ENCODE results near the gene PHC3.

PHC3 gene, protein sequence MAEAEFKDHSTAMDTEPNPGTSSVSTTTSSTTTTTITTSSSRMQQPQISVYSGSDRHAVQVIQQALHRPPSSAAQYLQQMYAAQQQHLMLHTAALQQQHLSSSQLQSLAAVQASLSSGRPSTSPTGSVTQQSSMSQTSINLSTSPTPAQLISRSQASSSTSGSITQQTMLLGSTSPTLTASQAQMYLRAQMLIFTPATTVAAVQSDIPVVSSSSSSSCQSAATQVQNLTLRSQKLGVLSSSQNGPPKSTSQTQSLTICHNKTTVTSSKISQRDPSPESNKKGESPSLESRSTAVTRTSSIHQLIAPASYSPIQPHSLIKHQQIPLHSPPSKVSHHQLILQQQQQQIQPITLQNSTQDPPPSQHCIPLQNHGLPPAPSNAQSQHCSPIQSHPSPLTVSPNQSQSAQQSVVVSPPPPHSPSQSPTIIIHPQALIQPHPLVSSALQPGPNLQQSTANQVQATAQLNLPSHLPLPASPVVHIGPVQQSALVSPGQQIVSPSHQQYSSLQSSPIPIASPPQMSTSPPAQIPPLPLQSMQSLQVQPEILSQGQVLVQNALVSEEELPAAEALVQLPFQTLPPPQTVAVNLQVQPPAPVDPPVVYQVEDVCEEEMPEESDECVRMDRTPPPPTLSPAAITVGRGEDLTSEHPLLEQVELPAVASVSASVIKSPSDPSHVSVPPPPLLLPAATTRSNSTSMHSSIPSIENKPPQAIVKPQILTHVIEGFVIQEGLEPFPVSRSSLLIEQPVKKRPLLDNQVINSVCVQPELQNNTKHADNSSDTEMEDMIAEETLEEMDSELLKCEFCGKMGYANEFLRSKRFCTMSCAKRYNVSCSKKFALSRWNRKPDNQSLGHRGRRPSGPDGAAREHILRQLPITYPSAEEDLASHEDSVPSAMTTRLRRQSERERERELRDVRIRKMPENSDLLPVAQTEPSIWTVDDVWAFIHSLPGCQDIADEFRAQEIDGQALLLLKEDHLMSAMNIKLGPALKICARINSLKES
- 172 to 218 (median 206) reads per million in 3 donors for total RNA-seq

DNA sequence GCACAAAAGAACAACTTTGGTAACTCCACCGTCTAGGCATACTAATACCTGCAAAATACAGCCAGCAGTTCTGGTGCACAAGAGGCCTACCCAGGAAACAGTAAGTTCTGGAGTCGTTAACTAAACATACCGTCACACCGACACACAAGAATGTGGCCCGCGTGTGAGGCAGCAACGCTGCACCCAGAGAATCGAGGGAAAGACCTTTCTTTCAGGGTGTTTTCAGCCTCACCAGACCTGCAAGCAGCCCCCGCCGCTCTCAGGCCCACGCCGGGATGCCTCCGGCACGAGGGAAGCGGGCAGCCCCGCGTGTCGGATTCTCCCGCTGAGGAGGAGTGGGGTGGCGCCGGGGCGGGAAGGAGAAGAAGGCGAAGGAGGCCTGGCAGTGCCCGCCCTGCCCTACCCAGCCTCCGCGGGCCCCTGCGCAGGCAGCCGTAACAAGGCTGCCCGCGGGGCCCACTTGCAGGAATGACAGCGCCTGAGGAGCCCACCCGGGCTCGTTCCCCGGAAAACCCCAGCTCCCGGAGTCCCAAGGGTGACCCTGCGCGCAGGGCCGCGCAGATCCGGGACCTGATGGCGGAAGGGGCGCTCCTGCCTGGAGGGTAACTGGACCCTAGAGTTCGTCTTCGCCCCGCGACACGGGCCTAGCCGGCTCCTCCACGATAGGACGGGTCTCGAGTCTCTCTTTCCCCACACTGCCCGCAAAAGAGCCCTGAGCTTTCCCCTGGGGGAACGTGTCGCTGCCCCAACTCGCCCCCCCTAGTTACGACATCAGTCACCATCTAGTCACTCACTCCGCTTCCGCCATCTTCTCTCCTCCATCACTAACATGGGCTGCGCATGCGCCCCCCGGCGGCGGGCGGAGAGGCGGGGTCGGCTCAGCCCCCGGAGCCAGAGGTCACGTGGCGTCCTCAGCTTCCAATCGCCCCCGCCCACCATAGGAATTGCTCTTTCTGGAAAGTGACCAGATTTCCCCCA lies at the start of gene PHC3:
PHC3 (minus strand) TSS at position 826 of the 978 bp plus-strand sequence; CDS start at position 808, 18 bp downstream.
- Histone ChIP-seq H3K36me3 (ENCODE audit: control insufficient read depth, insufficient read depth, low read length) (peaks cover 17% of the 10 kb centered on the region), H3K4me3 (ENCODE audit: insufficient read depth, low read depth, low read length, poor library complexity, severe bottlenecking) (peak within 1 kb of the TSS; percentile 76), H3K27me3 (replicated peaks; ENCODE audit: control insufficient read depth, insufficient read depth, low read length, poor library complexity, severe bottlenecking) (no peaks in the 10 kb centered on the region), H3K9me3 (ENCODE audit: control insufficient read depth, low read length) (no peaks in the 10 kb centered on the region), H3K4me1 (ENCODE audit: control insufficient read depth, insufficient read depth, low read length, poor library complexity, severe bottlenecking) (peaks cover 23% of the 10 kb centered on the region), H3K27ac (ENCODE audit: insufficient read depth, low read length, poor library complexity, severe bottlenecking) (peak within 1 kb of the TSS; percentile 98)
- DNase-seq, result peak; percentile 84 to 87 (median 87)

DNA sequence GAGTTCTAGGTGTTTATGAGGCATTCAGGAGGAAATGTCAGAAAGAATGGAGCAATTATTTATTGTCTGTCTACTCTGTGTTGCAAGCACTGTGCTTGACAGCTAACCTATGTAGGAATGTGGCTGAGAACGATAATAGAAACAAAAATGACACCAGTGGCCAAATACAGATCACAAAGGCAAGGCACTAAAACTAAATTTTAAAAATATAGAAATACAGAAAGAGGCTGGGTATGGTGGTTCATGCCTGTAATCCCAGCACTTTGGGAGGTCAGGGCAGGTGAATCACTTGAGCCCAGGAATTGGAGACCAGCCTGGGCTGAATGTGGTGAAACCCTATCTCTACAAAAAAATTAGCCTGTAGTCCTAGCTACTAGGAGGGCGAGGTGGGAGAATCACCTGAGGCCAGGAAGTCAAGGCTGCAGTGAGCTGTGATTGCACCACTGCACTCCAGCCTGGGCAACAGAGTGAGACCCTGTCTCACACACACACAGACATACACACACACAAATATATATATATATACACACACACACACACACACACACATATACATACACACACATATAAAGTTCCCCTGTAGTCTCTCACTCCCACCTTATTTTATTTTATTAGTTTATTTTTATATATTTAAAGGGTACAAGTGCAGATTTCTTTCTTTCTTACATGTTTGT lies 46.7 kb upstream of the PHC3 start:
- no peak overlapping the region for H3K27ac ChIP-seq (ENCODE audit: insufficient read depth, low read length, poor library complexity, severe bottlenecking)
- H3K4me1 ChIP-seq (ENCODE audit: control insufficient read depth, insufficient read depth, low read length, poor library complexity, severe bottlenecking), result no peaks in the 10 kb centered on the region
- no peaks in the 10 kb centered on the region for H3K27me3 ChIP-seq (replicated peaks; ENCODE audit: control insufficient read depth, insufficient read depth, low read length, poor library complexity, severe bottlenecking)
- DNase-seq, result no peak
- H3K9me3 ChIP-seq (ENCODE audit: control insufficient read depth, low read length), result no peaks in the 10 kb centered on the region
- no peaks in the 10 kb centered on the region for H3K36me3 ChIP-seq (ENCODE audit: control insufficient read depth, insufficient read depth, low read length)
- H3K4me3 ChIP-seq (ENCODE audit: insufficient read depth, low read depth, low read length, poor library complexity, severe bottlenecking), result no peak overlapping the region

DNA sequence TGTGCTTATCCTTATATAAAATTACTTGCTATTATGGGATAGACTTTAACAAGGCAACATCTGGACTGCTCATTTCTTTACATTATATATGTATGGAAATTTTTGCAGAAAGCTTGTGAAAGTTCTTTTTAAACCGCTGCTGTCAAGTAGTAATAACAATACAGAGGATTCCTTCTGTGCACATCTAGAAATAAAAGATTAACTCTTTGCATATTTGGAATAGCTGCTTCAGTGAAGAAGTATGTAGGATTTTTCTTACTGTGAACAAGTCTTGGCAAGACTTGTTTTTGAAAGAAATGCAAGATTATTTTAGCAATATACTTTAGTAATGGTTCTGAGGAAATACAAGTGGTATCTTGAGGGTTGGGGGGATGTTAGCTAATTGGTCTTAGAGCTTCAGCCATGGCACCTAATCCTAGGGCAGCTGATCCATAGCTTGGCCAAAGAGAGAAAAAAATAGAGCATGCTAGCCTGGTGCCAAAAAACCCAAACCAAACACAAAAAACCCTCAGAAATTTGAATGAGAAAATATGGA lies 45.0 kb upstream of the PHC3 start:
- no peaks in the 10 kb centered on the region for H3K4me1 ChIP-seq (ENCODE audit: control insufficient read depth, insufficient read depth, low read length, poor library complexity, severe bottlenecking)
- H3K4me3 ChIP-seq (ENCODE audit: insufficient read depth, low read depth, low read length, poor library complexity, severe bottlenecking), result no peak overlapping the region
- H3K27ac ChIP-seq (ENCODE audit: insufficient read depth, low read length, poor library complexity, severe bottlenecking), result no peak overlapping the region
- DNase-seq, result no peak
- H3K27me3 ChIP-seq (replicated peaks; ENCODE audit: control insufficient read depth, insufficient read depth, low read length, poor library complexity, severe bottlenecking), result no peaks in the 10 kb centered on the region
- H3K9me3 ChIP-seq (ENCODE audit: control insufficient read depth, low read length), result no peaks in the 10 kb centered on the region
- H3K36me3 ChIP-seq (ENCODE audit: control insufficient read depth, insufficient read depth, low read length), result no peaks in the 10 kb centered on the region

DNA sequence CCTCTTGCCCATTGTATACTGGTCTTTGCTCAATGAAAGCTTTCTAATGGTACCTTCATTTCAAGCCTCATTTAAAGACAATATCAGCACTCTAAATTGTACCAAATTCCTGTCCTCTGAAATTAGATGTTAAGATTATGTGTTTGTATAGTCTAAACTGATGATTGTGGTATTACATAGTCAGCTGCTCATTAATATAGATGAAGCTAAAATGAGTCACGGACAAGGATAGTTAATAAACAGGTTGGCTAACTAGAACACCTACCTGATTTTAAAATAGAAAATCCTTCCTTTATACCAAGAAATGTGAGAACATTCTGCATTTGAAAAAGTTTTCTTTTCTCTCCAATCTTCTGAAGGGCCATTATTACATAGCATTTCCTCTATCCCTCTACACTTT lies 43.6 kb upstream of the PHC3 start:
- DNase-seq, result no peak
- Histone ChIP-seq H3K4me1 (ENCODE audit: control insufficient read depth, insufficient read depth, low read length, poor library complexity, severe bottlenecking) (no peaks in the 10 kb centered on the region), H3K4me3 (ENCODE audit: insufficient read depth, low read depth, low read length, poor library complexity, severe bottlenecking) (no peak overlapping the region), H3K27ac (ENCODE audit: insufficient read depth, low read length, poor library complexity, severe bottlenecking) (no peak overlapping the region), H3K27me3 (replicated peaks; ENCODE audit: control insufficient read depth, insufficient read depth, low read length, poor library complexity, severe bottlenecking) (no peaks in the 10 kb centered on the region), H3K9me3 (ENCODE audit: control insufficient read depth, low read length) (no peaks in the 10 kb centered on the region), H3K36me3 (ENCODE audit: control insufficient read depth, insufficient read depth, low read length) (no peaks in the 10 kb centered on the region)

DNA sequence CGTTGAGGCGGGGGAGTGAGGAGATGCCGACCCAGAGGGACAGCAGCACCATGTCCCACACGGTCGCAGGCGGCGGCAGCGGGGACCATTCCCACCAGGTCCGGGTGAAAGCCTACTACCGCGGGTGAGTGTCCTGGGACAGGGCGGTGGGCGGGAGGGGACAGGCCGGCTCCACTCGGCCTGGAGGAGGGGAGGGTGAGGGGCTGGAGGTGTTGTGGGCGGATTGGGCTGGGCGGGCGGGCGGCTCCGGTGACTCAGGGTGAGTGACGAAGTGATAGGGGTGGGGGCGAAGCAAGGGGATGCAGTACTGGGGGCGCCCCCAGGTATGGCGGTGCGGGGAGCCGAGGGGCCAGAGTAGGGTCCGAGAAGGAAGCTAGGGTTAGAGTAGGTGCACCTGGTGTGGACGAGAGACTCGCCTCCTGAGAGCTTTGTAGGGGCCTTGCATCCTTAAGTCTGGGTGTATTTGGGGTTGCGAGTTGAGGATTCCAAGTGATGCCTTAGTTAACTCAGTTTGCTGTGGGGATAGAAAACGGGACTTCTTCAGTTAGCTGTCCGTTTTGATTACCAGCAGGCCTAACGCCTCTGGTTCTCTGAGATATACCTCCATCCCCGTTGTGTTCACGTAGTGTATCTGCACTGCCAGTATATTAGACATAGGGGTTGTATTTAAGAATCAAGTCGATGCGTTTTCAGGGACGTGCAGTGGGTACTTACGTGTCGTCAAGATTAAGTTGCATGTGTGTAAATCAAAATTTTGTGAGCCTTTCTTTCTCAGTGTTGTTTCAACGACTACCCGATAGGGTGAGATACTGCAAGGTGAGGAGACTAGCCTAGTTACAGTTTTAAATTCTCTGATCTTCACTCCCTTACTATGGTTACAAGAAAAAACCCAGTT lies 41.4 kb upstream of the PHC3 start:
- H3K4me1 ChIP-seq (ENCODE audit: control insufficient read depth, insufficient read depth, low read length, poor library complexity, severe bottlenecking), result no peaks in the 10 kb centered on the region
- H3K9me3 ChIP-seq (ENCODE audit: control insufficient read depth, low read length), result no peaks in the 10 kb centered on the region
- no peaks in the 10 kb centered on the region for H3K27me3 ChIP-seq (replicated peaks; ENCODE audit: control insufficient read depth, insufficient read depth, low read length, poor library complexity, severe bottlenecking)
- DNase-seq, result peak; percentile 12 to 30 (median 13)
- H3K36me3 ChIP-seq (ENCODE audit: control insufficient read depth, insufficient read depth, low read length), result no peaks in the 10 kb centered on the region
- H3K4me3 ChIP-seq (ENCODE audit: insufficient read depth, low read depth, low read length, poor library complexity, severe bottlenecking), result peak overlapping the region; percentile 87
- H3K27ac ChIP-seq (ENCODE audit: insufficient read depth, low read length, poor library complexity, severe bottlenecking), result peak overlapping the region; percentile 76

DNA sequence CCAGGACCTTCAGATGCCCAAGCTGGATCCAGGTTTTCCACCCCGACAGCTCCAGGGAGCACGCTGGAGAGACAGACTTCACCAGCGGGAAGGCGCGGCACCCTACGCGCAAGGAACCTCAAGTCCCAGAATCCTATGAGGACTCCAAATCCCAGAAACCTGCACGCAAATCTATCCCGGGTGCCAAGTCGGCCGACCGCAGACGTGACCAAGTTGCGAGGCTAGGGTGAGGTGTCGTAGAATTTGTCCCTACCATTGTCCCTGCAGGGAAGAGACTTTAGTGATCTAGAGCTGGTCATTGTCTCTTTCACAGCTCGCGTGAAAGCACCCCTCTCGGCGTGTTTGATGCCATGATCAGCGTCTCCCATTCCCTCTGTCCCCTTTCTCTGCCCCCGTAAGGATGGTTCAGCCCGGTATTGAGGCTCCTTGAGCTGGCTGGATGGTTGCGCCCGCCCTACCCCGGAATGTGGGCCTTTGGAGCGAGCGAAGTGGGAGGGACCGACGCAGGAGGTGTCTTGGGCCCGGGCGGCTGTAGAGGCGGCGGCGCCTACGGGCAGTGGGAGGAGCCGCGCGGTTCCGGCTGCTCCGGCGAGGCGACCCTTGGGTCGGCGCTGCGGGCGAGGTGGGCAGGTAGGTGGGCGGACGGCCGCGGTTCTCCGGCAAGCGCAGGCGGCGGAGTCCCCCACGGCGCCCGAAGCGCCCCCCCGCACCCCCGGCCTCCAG lies 40.6 kb upstream of the PHC3 start, which contains the start of gene PRKCI:
PRKCI (plus strand) TSS at position 501 of the 723 bp plus-strand sequence. CDS start 246 bp downstream, outside the sequence.
- Histone ChIP-seq H3K4me1 (ENCODE audit: control insufficient read depth, insufficient read depth, low read length, poor library complexity, severe bottlenecking) (no peaks in the 10 kb centered on the region), H3K27ac (ENCODE audit: insufficient read depth, low read length, poor library complexity, severe bottlenecking) (peak within 1 kb of the TSS; percentile 76), H3K4me3 (ENCODE audit: insufficient read depth, low read depth, low read length, poor library complexity, severe bottlenecking) (peak within 1 kb of the TSS; percentile 87), H3K9me3 (ENCODE audit: control insufficient read depth, low read length) (no peaks in the 10 kb centered on the region), H3K27me3 (replicated peaks; ENCODE audit: control insufficient read depth, insufficient read depth, low read length, poor library complexity, severe bottlenecking) (no peaks in the 10 kb centered on the region), H3K36me3 (ENCODE audit: control insufficient read depth, insufficient read depth, low read length) (no peaks in the 10 kb centered on the region)
- DNase-seq, result peak; percentile 73 to 78 (median 77)

DNA sequence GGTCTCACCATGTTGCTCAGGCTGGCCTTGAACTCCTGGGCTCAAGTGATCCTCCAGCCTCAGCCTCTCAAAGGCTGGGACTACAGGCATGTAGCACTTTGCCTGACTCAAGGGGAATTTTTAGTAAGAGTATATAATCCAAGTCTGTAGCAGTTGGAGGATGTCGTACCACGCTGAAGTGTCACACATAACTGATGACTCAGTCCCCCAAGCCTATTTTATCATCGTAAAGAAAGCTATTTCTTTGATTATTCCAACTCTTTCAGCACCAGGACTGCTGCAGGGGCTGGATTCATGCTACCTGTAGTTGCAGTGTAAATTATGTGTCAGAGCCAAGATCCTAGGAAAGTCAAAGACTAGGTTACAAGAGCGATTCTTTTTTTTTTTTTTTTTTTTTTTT lies 39.3 kb upstream of the PHC3 start:
- no peaks in the 10 kb centered on the region for H3K36me3 ChIP-seq (ENCODE audit: control insufficient read depth, insufficient read depth, low read length)
- H3K4me3 ChIP-seq (ENCODE audit: insufficient read depth, low read depth, low read length, poor library complexity, severe bottlenecking), result no peak overlapping the region
- no peaks in the 10 kb centered on the region for H3K27me3 ChIP-seq (replicated peaks; ENCODE audit: control insufficient read depth, insufficient read depth, low read length, poor library complexity, severe bottlenecking)
- H3K9me3 ChIP-seq (ENCODE audit: control insufficient read depth, low read length), result no peaks in the 10 kb centered on the region
- H3K4me1 ChIP-seq (ENCODE audit: control insufficient read depth, insufficient read depth, low read length, poor library complexity, severe bottlenecking), result no peaks in the 10 kb centered on the region
- H3K27ac ChIP-seq (ENCODE audit: insufficient read depth, low read length, poor library complexity, severe bottlenecking), result no peak overlapping the region
- no peak for DNase-seq

DNA sequence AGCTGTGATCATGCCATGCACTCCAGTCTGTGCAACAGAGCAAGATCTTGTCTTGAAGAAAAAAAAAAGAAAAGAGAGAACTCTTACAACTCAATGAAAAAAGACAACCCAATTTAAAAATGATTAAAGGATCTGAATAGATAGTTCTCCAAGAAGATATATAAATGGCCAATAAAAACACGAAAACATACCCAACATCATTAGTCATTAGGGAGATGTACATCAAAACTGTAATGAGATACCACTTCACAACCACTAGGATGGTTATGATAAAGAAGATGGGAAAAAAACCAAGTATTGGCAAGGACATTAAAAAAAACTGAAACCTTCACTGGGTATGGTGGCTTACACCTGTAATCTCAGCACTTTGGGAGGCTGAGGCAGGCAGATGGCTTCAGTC lies 38.3 kb upstream of the PHC3 start:
- H3K4me1 ChIP-seq (ENCODE audit: control insufficient read depth, insufficient read depth, low read length, poor library complexity, severe bottlenecking), result no peaks in the 10 kb centered on the region
- no peaks in the 10 kb centered on the region for H3K36me3 ChIP-seq (ENCODE audit: control insufficient read depth, insufficient read depth, low read length)
- no peaks in the 10 kb centered on the region for H3K27me3 ChIP-seq (replicated peaks; ENCODE audit: control insufficient read depth, insufficient read depth, low read length, poor library complexity, severe bottlenecking)
- H3K9me3 ChIP-seq (ENCODE audit: control insufficient read depth, low read length), result no peaks in the 10 kb centered on the region
- no peak overlapping the region for H3K4me3 ChIP-seq (ENCODE audit: insufficient read depth, low read depth, low read length, poor library complexity, severe bottlenecking)
- no peak overlapping the region for H3K27ac ChIP-seq (ENCODE audit: insufficient read depth, low read length, poor library complexity, severe bottlenecking)
- no peak for DNase-seq

All from effector memory CD4-positive, alpha-beta T cell (primary cell).